Retinal pigment epithelial cell (primary cell): ENCODE data around the gene ATP6V1C2.

Experiments used
- DNase-seq: peaks from one replicate; pipeline ENCODE4 v3.0.0-alpha.2; 2010; ENCODE audit warnings: low read depth
- H3K4me3 ChIP-seq: 2 replicates; pipeline ENCODE4 v1.5.1; 2011; ENCODE audit warnings: mild to moderate bottlenecking, low read length, control low read depth, moderate library complexity
- CTCF ChIP-seq: conservative IDR thresholded peaks from 2 replicates; pipeline ENCODE4 v1.5.1; 2011; ENCODE audit warnings: low read depth, low read length, control low read depth, inconsistent platforms

Gene ATP6V1C2

DNA sequence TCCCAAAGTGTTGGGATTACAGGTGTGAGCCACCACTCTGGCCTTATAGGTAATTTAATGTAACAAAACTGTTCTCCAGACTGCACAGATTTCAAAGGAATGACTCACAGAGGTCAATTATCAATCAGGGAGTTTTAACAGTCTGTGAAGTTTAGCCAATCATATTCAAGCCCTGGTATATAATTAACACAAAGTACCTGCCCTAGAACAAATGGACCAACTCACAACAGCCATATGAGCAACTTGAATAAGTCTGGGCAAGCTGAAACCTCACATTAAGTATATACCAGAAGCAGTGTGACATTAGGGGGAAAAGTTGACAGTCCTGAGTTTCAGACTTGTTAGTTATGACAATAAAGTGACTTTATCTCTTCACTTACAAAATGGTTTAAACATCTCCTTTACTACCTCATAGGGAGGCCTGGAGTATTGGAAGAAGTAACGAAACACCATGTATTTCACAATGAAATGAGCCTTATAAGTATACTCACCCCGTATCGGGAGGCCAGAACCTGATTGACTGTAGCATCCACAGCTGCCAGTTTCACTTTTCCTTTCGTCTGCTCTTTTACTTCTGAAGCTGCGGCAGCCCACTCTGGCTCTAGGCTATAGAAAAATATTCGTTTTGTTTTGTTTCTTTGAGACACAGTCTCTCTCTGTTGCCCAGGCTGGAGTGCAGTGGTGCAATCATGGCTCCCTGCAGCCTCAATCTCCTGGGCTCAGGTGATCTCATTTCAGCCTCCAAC lies 69.0 kb downstream of the ATP6V1C2 start:
- no peak overlapping the region for H3K4me3 ChIP-seq
- no peak for TF ChIP-seq CTCF
- DNase-seq, result no peak

DNA sequence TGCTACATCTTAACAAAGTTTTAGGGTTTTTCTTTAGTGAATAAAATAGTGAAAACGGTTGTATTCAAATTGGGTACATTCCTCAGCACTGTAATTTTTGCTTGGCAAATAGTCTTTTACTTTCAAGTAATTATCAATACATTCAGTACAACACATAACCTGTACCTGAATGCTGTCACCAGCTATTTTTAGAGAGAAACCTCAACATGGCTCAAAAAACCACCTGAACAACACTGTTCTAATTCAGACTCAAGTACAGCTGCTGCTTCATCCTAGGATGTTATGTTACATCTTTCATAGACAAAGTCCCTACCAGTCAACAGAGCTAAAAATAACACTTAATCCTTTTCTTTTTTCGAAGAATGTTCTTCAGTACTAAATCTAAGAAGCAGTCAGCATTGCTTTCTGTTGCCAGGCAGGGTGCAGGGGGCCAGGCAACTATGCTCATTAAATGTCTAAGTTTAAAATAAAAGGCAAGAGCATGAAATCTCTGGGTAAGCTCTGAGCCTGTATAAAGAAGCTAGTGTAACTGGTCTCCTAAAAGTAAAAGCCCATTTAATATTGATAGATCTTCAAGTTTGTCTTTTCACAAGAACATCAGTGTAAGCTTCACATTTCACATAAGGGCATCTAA lies 70.7 kb downstream of the ATP6V1C2 start:
- TF ChIP-seq CTCF, result no peak
- DNase-seq, result no peak
- no peak overlapping the region for H3K4me3 ChIP-seq

DNA sequence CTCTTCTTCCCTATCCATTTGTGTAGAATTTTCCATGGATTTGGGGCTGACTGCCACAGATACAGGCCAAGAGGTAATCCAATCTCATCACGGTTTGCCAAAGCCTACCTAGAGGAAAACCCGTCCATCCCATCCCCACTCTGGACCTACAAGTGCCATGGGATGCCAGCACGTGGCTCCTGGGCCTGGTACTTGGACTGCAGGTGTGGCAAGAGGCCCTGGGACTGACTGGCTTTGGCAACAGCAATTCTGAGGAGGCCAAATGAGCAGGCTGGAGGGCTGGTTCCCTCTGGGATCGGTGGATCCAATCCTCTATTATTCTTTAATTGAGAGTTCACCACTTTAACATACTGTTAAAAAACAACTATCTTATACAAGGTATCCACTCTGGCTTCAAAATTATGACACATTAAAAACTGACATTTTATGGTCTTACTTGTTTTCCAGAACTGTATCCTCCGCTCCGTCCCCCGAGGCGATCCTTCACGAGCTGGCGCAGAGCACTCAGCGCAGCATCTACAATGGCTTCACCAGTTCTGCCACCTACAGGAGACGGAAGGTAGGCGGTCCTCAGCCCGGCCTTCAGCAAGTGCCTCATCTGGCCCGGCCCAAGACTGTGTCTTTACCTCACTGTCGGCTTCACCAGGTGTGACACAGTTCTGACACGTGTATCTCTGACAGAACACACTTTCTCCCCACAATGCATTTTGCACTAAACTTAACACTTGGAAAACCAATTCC lies 71.4 kb downstream of the ATP6V1C2 start:
- H3K4me3 ChIP-seq, result no peak overlapping the region
- peak; percentile 31 for TF ChIP-seq CTCF
- DNase-seq, result no peak

DNA sequence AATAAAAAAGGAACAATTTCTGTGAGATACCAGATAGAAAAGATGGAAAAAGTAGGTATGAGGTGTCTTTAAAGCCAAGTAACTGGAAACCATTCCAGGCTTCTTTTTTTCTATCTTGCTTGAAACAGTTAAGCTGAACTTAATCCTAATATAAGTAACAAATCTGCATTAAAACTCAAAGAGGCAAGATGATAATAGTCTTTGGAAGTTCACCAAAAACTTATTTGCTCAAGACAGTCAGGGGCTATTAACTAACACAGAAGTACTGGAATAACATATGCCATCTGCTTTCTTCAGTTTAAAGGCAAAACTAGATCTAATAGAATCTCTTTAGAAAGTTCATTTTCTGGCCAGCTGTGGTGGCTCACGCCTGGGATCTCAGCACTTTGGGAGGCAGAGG lies 72.4 kb downstream of the ATP6V1C2 start:
- DNase-seq, result no peak
- no peak for TF ChIP-seq CTCF
- H3K4me3 ChIP-seq, result no peak overlapping the region

DNA sequence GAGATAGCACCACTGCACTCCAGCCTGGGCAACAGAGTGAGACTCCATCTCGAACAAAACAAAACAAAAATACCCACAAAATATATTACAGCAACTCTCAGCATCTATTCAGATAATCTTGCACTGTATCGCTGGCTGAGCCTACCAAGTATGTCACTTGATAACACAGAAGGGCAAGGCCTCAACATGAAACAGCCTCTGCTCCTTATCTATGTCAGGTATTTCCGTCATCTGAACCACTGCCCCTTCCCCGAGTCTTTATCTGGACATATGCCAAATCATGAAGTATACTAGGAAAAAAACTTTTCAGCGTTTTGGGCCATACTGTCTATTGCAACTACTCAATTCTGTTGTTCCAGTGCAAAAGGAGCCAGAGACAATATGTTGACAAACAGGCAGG lies 73.4 kb downstream of the ATP6V1C2 start:
- no peak for DNase-seq
- H3K4me3 ChIP-seq, result no peak overlapping the region
- no peak for TF ChIP-seq CTCF

DNA sequence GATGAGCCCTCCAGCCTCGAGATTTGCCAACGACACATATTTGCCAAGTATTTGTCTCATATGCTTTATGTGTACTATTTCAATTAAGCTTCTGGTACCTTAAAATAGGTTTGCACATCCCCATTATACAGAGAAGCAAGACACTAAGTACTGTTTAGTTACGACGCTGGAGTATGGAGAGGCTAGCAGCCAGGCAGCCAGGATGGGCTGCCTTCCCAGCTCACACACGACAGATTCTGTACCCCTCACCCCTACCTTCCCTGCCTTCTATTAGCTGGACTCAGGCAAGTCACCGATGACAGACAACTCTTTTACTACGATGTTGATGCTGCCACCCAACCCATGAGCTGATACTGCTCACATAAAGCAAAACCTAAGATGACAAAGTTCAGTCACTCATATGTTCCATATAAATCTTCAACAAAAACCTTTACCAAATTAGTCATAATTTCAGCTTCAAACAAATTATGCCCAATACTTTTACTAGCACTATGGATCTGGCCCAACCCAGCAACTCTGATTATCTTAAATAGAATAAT lies 74.1 kb downstream of the ATP6V1C2 start:
- H3K4me3 ChIP-seq, result no peak overlapping the region
- DNase-seq, result no peak
- TF ChIP-seq CTCF, result no peak
